GM12878 (cell line): ENCODE measurements around the gene NRXN3. TPM values are rescaled to one million over a fixed set of nuclear protein-coding genes. Genes with fewer than 3 reads are reported as not detected.

Experiments
- ATAC-seq: fragments of 200-7000 bp; cut with Tn5 transposase; 3 replicates; pipeline ENCODE4 v1.9.1; 2020; ENCODE audit warnings: mild to moderate bottlenecking, moderate library complexity
- BruUV-seq: library from RNA; stranded (reverse); fragments of 400-500 nt; replicated peaks from 2 replicates; lab custom pipeline; 2021; lab: Mats Ljungman, UMichigan
- CTCF ChIA-PET: fragments of 300-600 bp; sonication (Branson Sonifier 250); formaldehyde crosslinking; extraction: SDS; loops from one replicate; lab custom pipeline; 2021; ENCODE audit warnings: inconsistent platforms; lab: Yijun Ruan, JAX
- POLR2A ChIA-PET: fragments of 350-600 bp; formaldehyde crosslinking; extraction: SDS; loops from one replicate; lab custom pipeline; 2021; ENCODE audit warnings: inconsistent platforms; lab: Charles Lee
- RAD21 ChIA-PET: fragments of 300-600 bp; sonication (Branson Sonifier 250); formaldehyde crosslinking; loops from one replicate; lab custom pipeline; 2023; ENCODE audit warnings: antibody characterized with exemption; ENCODE audit not compliant: unreplicated experiment; lab: Charles Lee
- SMC1A ChIA-PET: fragments of 300-600 bp; sonication (Branson Sonifier 250); formaldehyde crosslinking; loops from one replicate; lab custom pipeline; 2023; ENCODE audit not compliant: unreplicated experiment, uncharacterized antibody; lab: Charles Lee
- DNase-seq: peaks from one replicate; pipeline ENCODE4 v3.0.0-alpha.2; 2011; ENCODE audit warnings: low read depth, low spot score
- FAIRE-seq: peaks from 3 replicates; lab custom pipeline; 2011; peaks lifted over from hg19 to GRCh38; lab: Jason Lieb, UNC
- H2AFZ ChIP-seq: 2 replicates; pipeline ENCODE4 v1.6.0; 2011; ENCODE audit warnings: low read depth, low read length, control low read depth; ENCODE audit not compliant: control insufficient read depth
- H3K27ac ChIP-seq: 2 replicates; pipeline ENCODE4 v1.5.1; 2011; ENCODE audit warnings: control low read depth; ENCODE audit not compliant: control insufficient read depth, insufficient read depth
- H3K27me3 ChIP-seq, 2 experiments: replicated peaks in 1 of 2; 2 replicates each; pipeline versions ENCODE4 v1.6.0 to v1.6.1; 2011; ENCODE audit warnings: low read length in 1 of 2; ENCODE audit not compliant: control insufficient read depth in 2 of 2, insufficient read depth in 2 of 2
- H3K36me3 ChIP-seq, 2 experiments: 2 replicates each; pipeline ENCODE4 v1.5.1; 2011; ENCODE audit warnings: low read length in 1 of 2; ENCODE audit not compliant: control insufficient read depth in 2 of 2, insufficient read depth in 2 of 2
- H3K4me1 ChIP-seq: 2 replicates; pipeline ENCODE4 v1.6.1; 2011; ENCODE audit warnings: mild to moderate bottlenecking, low read length, moderate library complexity, mixed read lengths; ENCODE audit not compliant: control insufficient read depth, insufficient read depth
- H3K4me2 ChIP-seq: 2 replicates; pipeline ENCODE4 v1.6.0; 2011; ENCODE audit warnings: control low read depth; ENCODE audit not compliant: control insufficient read depth, insufficient read depth
- H3K4me3 ChIP-seq: fragments of 200-600 bp; sonication (generic); 2 replicates; pipeline ENCODE4 v1.5.1; 2016
- H3K79me2 ChIP-seq: 2 replicates; pipeline ENCODE4 v1.6.0; 2011; ENCODE audit warnings: low read length; ENCODE audit not compliant: control insufficient read depth, insufficient read depth
- H3K9ac ChIP-seq: 2 replicates; pipeline ENCODE4 v1.8.0; 2011; ENCODE audit warnings: low read length, control low read depth, mixed read lengths; ENCODE audit not compliant: control insufficient read depth, insufficient read depth
- H3K9me3 ChIP-seq: replicated peaks from 3 replicates; pipeline ENCODE4 v1.5.1; 2011; ENCODE audit warnings: mild to moderate bottlenecking, low read length; ENCODE audit not compliant: control insufficient read depth, insufficient read depth
- H4K20me1 ChIP-seq: 2 replicates; pipeline ENCODE4 v1.6.0; 2011; ENCODE audit not compliant: control insufficient read depth, insufficient read depth
- BRCA1 ChIP-seq: IDR thresholded peaks from 2 replicates; pipeline ENCODE4 v1.6.1; 2011; ENCODE audit warnings: low read depth, low read length, improper control_type of control experiment
- E2F8 ChIP-seq: fragments of 450-650 bp; IDR thresholded peaks from 2 replicates; pipeline ENCODE4 v1.6.1; 2018; ENCODE audit warnings: mild to moderate bottlenecking, low read depth, moderate library complexity; ENCODE audit not compliant: partially characterized antibody
- EP300 ChIP-seq, 2 experiments: fragments of 150-350 bp in 1 of 2; IDR thresholded peaks; 2 replicates each; pipeline ENCODE4 v1.6.1; 2011 to 2012; ENCODE audit warnings: low read depth in 2 of 2, low read length in 2 of 2, borderline replicate concordance in 1 of 2, improper control_type of control experiment in 1 of 2, inconsistent platforms in 1 of 2; ENCODE audit not compliant: control insufficient read depth in 1 of 2
- NR2C2 ChIP-seq: IDR thresholded peaks from 2 replicates; pipeline ENCODE4 v1.6.1; 2011; ENCODE audit warnings: borderline replicate concordance, low read depth; ENCODE audit not compliant: control insufficient read depth, insufficient read length
- RAD21 ChIP-seq: IDR thresholded peaks from 2 replicates; pipeline ENCODE4 v1.6.1; 2011; ENCODE audit warnings: mild to moderate bottlenecking, low read depth, low read length, moderate library complexity; ENCODE audit not compliant: insufficient read depth
- TCF7 ChIP-seq: IDR thresholded peaks from 2 replicates; pipeline ENCODE4 v1.6.1; 2014; ENCODE audit warnings: antibody characterized with exemption, borderline replicate concordance
- WGBS: methylation state at CpG from one replicate; pipeline ENCODE4 v1.1.6; 2016; ENCODE audit warnings: low lambda C conversion rate; ENCODE audit not compliant: insufficient replicate concordance, insufficient coverage; ENCODE audit errors: missing lambda C conversion rate; 5-methylcytosine and 5-hydroxymethylcytosine counted together
- in situ Hi-C: fragments of 300-500 bp; cut with MboI; formaldehyde crosslinking; loops from 9 replicates; pipeline ENCODE4 v1.14.3; 2018; ENCODE audit warnings: mixed read lengths
- intact Hi-C: fragments of 100-400 bp; cut with micrococcal nuclease; formaldehyde crosslinking; loops from one replicate; pipeline ENCODE4 v1.14.2; 2022; ENCODE audit not compliant: unreplicated experiment
- polyA plus RNA-seq, 11 experiments: library from polyadenylated mRNA; depleted of rRNA in 4 of 11; unstranded in 6 of 11; stranded (reverse) in 5 of 11; fragments of >200 nt; fragmentation: Nextera tagmentation in 4 of 11; fragmentation: Illumina TruSeq in 1 of 11; extraction: Ambion mirVana in 4 of 11; extraction: Trizol in 1 of 11; gene quantifications; 1 replicate in 1 of 11; 2 replicates in 10 of 11; pipeline versions ENCODE4 v1.2.1 to v1.2.3, GENCODE V29; 2011 to 2016; ENCODE audit warnings: inconsistent platforms in 2 of 11, missing spikeins in 2 of 11, low read depth in 1 of 11
- total RNA-seq, 4 experiments: library from RNA; depleted of rRNA in 3 of 4; stranded (reverse); fragments of >200 nt in 3 of 4; fragmentation: Illumina TruSeq in 1 of 4; extraction: Trizol in 1 of 4; gene quantifications; 2 replicates each; pipeline versions ENCODE4 v1.2.1 to v1.2.3, GENCODE V29; 2013 to 2021

Gene NRXN3
- total and polyA plus RNA-seq, 10 of the 15 experiments (the other 5 are each of a cell fraction or from before 2014, with no cell fraction given), result 0.52 to 3.3 (median 1.4) TPM

DNA sequence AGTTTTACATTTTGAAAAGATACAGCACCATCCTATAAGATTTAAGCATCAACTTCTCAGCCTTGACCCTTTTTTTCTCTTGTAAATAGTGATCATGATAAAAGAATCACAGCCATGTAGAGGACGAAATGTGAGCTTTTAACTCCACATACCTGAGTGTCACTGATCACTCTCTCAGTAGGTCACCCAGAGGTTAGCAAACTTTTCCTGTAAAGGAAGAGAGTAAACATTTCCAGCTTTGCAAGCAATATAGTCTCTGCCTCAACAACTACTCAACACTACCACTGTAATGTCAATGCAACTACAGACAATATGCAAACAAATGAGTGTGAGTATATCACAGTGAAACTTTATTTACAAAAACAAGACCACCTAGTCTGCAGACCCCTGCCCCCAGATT lies 1129.0 kb downstream of the NRXN3 start:
- H3K4me3 ChIP-seq, result no peak overlapping the region
- WGBS, result 7% methylated on average over 1 of the region's 1 CpG
- H3K27me3 ChIP-seq, result no peaks in the 10 kb centered on the region
- ChIA-PET CTCF (no interaction called here), RAD21 (no interaction called here), POLR2A (no interaction called here), SMC1A (no interaction called here)
- FAIRE-seq (no peak), ATAC-seq (no peak), DNase-seq (no peak)
- H3K4me1 ChIP-seq, result no peaks in the 10 kb centered on the region
- no peaks in the 10 kb centered on the region for H4K20me1 ChIP-seq
- in situ Hi-C loops, result no loop called here
- no peaks in the 10 kb centered on the region; the same call in 2 of the 3 replicates for H3K9me3 ChIP-seq
- H3K4me2 ChIP-seq, result no peak overlapping the region
- no peak for TF ChIP-seq EP300 (IDR thresholded peaks at IDR 0.05; ENCODE audit: borderline replicate concordance in 1 of 2, control insufficient read depth in 1 of 2, low read depth in 2 of 2, low read length in 2 of 2)
- TF ChIP-seq TCF7, result no peak
- no peak for TF ChIP-seq BRCA1
- TF ChIP-seq NR2C2, result no peak
- no peak for TF ChIP-seq RAD21
- no peak for TF ChIP-seq E2F8
- H3K27ac ChIP-seq, result no peak overlapping the region
- no peaks in the 10 kb centered on the region for H3K36me3 ChIP-seq
- intact Hi-C loops, result no loop called here
- BruUV-seq, result no TSS peak
- no peak overlapping the region for H2AFZ ChIP-seq
- no peak overlapping the region for H3K9ac ChIP-seq
- H3K79me2 ChIP-seq, result no peaks in the 10 kb centered on the region
